Activated CD8-positive, alpha-beta memory T cell treated with anti-CD3 and anti-CD28 coated beads for 4 hours (primary cell): ENCODE results near the gene PRKCE.
"Not testable (repeated sequence)": the region's sequence is repeated elsewhere in the genome, so short reads cannot be mapped to it uniquely, and the experiment has no call there.

ENCODE experiments used
- DNase-seq, 2 donors: peaks; one replicate each; pipeline ENCODE4 v3.0.0-alpha.2; 2020; ENCODE audit warnings: low read depth in 2 of 2

Gene PRKCE

DNA sequence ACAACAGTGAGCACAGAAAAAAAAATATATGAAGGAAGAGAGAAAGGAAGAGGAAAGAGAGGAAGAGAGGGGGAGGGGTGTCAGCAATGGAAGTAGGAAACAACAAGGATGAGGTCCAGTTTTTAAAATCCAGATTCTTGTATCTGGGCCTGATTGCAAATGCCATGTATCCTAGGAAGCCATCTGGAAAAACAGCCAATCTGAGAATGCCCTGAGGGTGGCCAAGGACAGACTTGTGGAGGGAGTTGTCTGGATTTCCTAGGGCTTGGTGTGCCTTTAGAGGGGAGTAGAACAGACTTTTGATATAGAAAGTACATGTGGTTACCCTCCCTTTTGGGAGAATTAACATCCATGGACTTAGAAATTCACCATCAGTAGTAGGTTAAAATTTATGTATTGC, 47.1 kb downstream of the PRKCE start:
- no peak for DNase-seq

DNA sequence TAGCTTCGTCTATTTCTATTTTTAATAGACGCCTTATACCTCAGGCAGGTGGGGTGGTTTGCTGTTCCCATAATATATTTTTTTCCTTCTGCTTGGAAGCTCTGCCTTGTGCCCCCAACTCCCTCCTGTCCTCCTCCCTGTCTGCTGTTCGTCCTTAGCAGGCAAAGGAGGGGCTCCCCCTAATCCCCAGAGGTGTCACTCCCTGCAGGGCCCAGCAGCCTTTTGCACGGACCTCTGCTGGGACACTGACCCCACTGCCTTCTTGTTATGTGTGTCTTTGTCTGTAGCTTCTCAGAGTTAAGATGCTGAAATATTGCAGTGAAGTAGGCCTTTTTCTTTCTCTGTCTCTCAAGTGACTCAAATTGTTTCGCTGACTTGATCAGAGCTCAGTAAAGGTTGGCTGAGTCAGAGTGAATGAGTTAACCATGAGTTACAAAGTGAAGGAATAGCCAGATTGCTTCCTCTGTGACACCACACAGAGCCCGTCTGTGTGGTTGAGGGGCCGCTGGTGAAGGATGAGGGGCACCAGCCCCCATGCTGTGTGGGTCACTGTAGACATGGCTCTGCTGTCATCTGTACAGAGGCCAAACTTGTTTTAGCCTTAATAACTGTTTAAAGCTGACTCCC, 47.7 kb downstream of the PRKCE start:
- DNase-seq, result no peak

DNA sequence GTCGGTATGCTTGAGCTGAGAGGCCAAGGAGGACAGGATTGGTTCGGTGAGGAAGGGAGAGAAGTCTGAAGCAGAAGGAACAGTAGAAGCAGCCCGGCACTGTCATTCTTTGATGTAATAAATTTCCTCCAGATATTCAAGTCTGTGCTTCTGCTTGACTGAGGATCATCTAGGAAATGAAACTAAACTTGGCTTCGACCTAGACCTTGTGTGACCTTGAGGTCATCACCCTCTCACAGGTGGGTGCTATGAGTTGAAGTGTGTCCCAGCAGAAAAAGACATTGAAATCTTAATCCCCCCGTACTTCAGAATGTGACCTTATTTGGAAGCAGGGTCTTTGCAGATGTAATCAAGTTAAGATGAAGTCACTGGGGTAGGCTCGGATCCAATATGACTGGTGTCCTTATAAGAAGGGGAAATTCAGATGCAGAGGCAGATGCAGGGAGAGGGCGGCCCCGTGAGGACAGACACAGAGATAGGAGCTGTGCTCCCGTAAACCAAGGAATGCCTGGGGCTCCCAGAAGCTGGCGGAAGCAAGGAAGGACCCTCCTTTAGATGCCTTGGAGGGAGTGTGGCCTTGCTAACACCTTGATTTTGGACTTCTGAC, 49.0 kb downstream of the PRKCE start:
- DNase-seq, result no peak

DNA sequence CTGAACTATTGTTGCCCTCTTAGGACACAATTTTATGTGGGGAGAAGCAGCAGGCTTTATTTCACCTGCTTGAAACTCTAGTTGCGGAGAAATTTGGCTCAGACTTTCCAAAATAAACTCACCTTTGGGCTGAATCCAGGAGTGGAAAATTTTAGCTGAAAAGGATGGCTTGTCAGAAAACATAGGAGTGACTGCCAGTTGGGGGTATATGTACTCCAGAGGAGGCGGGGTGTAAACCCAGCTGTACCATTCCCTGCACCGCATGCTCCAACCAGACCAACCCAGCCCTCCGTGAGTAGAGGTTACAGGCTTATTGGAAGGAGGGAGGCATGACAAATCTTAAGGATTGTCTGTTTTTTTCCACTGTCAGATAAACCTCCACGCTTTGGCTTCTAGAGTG, 53.8 kb downstream of the PRKCE start:
- no peak for DNase-seq

DNA sequence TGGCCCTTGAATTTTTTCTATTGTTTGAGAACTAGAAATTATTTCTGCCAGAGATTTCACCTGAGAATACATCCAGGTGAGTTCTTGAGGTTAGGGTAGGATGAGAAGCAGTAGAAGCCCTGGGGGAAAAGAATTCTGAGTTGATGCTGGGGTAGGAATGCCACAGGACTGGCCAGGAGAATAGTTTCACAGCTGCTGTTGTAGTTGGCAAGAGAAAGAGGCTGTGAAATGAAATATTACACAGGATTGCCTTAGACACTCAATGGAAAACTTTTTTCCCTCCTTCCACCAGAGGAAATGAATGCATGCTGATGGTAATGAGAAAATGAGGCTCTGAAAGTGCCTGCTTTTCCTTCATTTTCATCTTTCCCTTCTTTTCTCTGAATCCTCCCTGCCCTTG, 54.6 kb downstream of the PRKCE start:
- no peak for DNase-seq

DNA sequence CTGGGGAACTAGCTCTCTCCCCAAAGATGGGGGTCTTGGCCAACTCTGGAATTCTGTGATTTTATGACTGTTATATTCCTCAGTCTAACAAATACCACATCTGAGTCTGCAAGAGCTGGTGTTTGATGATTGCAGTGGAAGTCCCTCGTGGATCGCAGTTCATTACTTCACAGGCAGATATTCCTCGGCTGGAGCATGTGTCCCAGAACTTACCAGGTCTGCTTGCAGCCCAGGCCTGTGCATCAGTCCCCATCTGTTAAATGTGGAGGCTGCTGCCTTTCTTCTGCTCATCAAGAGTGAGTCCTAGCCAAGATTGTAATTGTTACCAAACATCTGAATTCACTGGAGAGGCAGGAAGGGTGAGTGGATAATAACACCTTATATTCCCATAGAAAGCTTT, 55.5 kb downstream of the PRKCE start:
- DNase-seq, result no peak

DNA sequence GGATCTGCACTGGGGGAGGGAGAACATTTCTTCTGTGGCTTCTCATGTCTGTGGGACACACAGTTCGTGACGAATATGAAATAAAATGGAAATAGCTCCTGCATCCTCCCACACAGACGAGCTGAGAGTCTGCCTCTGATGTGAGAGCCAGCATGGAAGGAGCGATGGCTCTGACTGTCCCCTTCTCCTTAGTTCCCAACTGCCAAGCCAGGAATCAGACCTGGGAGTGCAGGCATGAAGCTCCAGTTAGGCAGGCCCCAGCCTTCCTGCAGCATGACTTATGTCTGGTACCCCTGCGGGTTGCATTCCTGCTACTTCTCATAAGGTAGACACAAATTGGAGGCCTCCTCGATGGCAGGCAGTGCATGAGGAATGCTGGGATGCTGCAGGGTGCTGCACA, 56.2 kb downstream of the PRKCE start:
- DNase-seq, result no peak

DNA sequence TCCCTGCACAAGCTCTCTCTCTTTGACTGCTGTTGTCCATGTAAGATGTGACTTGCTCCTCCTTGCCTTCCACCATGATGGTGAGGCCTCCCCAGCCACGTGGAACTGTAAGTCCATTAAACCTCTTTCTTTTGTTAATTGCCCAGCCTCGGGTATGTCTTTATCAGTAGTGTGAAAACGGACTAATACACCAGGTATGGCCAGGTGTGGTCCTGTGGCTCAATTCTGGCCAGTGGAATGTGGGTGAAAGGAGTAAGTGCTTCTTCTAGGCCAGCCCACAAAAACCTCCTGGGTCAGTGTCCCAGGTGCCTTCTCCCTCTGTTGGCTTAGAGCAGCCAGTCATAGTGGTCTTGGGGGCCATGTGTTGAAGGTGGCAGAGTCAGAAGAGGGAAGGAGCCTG, 57.0 kb downstream of the PRKCE start:
- no peak for DNase-seq

DNA sequence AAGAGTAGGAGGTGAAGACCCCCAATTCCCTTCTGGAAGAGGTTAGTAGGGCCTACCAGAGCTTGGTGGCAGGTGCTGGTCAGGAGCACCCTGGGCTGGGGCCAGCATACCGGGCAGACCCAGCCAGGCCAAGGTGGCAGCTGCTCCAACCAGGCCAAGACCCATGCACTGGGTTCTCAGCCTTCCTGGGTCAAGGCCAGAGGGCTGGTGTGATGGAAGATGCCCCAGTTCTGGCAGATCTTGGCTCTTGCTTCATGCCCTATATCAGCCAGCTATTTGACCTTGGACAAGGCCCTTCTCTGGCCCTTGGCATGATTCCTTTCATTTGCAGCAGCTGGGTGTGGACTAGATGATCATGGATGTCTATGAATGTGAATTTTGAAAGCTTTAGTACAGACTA, 57.7 kb downstream of the PRKCE start:
- no peak for DNase-seq

DNA sequence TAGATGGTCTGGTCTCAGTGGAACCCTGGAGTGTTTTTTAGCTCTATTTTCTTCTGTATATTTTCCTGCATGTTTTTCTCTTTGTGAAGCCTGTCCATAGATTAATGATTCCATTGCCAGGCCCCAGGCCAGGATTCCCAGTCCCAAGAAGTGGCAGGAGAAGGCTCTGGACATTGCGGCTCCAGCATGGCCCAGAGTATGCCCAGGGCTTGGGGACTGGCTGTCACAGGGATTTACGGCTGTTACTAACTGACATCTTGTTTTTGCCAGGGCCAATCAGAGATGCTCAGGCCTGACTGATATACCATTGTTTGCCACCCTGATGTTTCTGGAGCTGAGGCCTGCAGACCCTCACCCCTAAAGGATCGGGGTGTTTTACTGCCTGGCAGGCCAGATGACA, 59.0 kb downstream of the PRKCE start:
- no peak for DNase-seq

DNA sequence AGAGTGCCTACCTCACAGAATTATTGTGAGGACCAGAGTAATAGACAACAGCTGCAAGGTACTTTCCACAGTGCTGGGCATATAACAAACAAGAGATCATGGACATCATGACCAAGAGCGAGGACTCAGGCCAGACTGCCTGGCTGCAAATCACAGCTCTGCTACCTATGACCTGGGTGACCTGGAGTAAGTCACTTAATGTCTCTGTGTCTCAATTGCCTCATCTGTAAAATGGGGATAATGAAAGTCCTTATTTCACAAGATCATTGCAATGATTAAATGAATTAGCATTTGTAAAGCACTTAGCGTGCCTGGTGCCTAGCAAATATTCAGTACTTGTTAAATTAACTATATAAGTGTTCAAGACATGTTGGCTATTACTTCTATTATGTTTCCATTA, 59.7 kb downstream of the PRKCE start:
- no peak for DNase-seq

DNA sequence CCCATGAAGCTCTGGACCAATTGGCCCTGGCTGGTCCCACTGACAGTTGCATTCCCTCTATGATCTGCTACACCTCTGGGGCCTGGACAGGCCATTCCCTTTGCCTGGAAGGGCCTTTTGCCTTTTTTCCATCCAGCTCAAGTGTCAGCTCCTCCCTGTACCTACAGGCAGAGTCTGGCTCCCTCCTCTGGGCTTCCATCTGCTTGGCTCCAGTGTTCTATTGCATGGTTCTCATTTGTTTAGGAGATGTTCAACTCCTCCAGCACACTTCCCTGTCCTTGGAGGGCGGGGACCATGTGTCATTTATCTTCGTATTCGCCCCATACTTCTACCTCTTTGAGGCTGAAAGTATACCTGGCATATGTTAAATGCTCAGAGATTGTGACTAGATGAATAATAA, 61.1 kb downstream of the PRKCE start:
- DNase-seq, result no peak

DNA sequence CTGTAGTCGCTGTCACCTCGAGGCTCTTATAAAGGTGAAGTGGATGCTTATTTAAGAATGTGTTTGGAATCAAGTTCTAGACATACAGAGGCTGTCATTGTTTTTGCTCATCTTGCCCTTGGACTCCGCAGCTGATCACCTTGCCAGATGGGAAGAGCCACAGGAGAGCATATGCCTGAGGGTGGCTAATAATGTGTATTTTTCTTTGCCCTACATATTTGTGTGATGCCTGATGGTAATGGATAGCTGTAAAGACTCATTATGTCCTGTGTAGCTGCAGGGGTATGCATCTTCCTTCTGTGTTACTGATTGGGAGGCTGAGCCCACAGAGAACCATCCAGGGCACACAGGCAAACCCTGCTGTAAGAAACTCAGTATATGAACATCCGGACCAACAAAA, 61.7 kb downstream of the PRKCE start:
- DNase-seq, result no peak

DNA sequence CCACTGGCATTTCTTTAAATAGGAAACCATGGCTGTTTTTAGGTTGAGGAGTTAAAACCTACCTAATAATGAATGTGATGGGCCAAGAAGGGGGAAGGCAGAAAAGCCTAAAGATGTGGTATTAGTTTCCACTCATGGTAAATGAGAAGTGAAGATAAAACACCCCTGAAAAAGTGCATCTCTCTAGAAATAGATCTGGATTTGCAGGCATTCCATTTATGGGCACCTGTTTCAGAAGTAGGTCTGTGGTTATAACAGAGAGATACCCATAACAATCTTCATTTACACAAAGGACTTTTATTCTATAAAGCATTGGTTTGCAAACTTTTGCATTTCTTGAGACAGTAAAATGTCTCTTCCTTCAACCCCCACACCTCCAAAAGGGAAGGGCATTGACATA, 62.1 kb downstream of the PRKCE start:
- DNase-seq, result no peak

DNA sequence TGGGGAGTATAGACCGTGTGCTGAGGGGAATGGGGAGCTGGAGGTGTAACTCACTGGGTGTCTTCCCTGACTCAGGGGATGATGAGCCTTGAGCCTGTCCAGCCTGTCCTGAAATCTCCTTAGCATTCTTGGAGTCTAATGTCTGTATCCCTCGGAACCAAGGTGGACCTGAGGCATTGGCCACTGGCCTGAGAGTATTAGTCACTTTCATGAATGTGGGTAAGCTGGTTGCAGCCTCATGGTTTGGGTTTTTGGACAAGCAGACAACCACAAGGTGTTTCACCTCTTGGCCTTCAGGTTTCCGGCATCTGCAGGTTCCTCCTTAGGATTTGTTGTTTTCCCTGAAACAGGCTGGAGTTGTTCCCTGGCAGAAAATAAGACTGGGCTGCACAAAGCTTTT, 63.2 kb downstream of the PRKCE start:
- DNase-seq, result no peak

DNA sequence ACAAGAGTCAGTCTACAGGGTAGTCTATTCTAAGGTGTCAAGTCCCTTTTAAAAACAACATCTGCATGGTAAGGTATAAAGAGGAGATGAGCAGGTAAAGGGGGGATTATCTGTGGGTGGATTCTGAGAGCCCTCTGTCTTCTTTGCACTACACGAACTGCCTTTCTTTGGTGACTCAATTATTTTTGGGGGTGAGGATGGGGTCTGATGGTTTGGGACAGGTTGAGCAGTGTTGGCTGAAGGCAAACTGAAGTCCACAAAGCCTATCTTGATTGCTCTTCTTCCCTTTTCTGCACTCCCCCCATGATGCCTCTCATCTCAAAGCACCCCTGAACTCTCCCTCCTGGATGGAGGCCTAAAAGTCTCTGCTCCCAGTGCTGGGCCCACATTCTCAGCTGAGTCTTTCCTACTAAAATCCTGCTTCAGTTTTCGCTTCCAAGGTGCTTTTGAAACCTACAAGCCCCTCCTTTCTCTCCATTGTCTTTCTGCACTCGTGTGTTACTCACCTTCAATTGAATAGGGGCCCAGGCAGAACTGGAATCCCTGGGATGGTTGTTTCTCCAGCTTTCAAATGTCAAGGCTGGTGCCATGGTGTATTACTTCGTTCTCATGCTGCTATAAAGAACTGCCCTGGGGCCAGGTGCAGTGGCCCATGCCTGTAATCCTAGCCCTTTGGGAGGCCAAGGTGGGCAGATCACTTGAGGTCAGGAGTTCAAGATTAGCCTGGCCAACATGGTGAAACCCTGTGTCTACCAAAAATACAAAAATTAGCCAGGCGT, 64.3 kb downstream of the PRKCE start:
- DNase-seq, result no peak

DNA sequence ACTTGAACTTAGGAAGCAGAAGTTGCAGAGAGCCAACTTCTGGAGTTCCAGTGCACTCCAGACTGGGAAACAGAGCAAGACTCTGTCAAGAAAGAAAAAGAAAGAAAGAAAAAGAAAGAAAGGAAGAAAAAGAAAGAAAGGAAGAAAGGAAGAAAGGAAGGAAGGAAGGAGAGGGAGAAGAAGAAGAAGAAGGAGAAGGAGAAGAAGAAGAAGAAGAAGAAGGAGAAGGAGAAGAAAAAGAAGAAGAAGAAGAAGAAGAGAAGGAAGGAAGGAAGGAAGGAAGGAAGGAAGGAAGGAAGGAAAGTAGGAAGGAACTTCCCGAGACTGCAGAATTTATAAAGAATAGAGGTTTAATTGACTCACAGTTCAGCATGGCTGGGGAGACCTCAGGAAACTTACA, 65.0 kb downstream of the PRKCE start:
- DNase-seq, result not testable (repeated sequence)

DNA sequence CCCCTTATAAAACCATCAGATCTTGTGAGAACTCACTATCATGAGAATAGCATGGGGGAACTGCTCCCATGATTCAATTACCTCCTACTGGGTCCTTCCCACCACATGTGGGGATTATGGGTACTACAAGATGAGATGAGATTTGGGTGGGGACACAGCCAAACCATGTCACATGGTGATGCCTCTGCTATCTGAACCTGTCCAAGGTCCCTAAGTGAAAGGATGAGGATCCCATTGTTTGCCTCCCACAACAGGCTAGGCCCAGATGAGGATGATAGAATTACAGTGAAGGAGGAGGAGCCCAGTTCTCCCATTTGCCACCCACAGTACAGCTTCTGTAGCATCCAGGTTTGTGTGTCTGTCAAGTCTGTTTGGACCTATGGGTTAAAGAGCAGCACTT, 65.4 kb downstream of the PRKCE start:
- no peak for DNase-seq

DNA sequence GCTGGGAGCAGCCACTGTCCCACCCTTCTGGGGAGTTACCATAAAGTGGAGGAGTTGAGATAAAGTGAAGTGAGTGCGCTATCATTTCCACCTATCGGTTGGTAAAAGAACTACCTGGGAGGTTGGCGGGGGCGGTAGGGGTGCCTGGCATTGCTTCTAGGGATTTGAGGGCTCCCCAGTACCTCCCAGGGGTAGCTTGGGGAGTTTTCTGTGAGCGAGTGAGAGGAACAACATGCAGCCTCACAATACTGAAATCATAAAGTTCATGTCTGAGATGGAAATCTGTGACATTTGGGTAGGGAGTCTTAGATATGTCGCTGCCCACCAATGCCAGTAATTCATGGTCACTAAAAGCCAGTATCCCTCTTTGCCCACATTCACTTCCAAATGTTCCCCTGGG, 68.7 kb downstream of the PRKCE start:
- DNase-seq, result no peak

DNA sequence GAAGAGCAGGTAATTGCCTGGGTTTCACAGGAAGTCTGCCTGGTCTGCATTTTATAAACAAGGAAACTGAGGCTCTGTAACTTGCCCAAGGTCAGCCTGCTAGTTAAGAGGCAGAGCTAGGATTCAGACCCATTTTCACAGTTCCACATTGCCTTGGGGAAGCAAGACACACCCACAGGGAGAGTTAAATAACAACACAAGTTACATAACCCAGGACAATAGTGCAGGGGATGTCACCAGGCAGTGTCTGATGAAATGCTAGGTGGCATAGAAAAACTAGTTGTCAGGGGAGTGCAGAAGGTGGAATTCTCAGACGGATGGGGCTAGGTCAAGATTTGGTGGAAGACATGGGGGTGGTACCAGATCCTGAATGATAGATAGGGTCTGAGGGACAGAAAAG, 69.7 kb downstream of the PRKCE start:
- no peak for DNase-seq

DNA sequence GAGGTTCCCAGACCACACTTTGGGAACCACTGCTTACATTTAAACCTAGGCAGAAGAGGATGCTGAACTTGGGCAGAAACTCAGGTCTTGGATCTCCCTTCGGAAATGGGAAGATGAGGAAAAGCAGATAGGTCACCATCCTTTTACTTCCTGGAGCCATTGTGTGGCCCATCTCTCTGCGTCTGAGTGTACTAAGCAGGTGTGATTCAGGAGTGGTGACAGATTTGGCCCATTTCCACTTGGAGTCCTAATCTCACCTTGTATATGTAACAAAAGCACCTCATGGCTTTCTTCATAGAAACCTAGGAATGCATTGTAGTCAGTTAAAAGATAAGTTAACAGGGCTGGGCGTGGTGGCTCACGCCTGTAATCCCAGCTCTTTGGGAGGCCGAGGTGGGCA, 71.0 kb downstream of the PRKCE start:
- DNase-seq, result no peak

DNA sequence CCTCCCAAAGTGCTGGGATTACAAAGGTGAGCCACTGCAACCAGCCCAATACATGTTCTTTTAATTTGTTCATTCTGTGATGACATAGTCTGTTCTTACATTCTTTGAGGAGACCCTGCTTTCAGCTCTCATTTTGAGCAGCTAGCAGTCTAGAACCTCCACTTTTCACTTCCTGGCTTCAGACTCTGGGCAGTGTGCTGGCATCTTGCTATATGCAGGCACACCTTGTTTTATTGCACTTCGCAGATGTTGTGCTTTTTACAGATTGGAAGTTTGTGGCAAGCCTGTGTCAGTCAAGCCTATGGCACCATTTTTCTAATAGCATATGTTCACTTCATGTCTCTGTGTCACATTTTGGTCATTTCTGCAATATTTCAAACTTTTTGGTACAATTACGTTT, 72.4 kb downstream of the PRKCE start:
- no peak for DNase-seq

DNA sequence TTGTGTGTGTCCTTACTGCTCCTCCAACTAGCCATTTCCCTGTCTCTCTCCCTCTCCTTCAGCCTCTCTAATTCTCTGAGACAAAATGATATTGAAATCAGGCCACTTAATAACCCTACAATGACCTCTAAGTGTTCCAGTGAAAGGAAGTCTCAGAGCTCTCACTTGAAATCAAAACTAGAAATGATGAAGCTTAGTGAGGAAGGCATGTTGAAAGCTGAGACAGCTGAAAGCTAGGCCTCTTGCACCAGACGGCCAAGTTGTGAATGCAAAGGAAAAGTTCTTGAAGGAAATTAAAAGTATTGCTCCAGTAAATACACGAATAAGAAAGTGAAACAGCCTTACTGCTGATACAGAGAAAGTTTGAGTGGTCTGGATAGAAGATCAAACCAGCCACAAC, 72.9 kb downstream of the PRKCE start:
- no peak for DNase-seq
